HS-27A (cell line): Measurements from ENCODE around the gene OTOGL.
"Not testable (repeated sequence)": the region's sequence is repeated elsewhere in the genome, so short reads cannot be mapped to it uniquely, and the experiment has no call there.

Experiments
- DNase-seq: peaks from one replicate; pipeline ENCODE4 v3.0.0-alpha.2; 2012; ENCODE audit warnings: low read depth, missing footprints

OTOGL gene

DNA sequence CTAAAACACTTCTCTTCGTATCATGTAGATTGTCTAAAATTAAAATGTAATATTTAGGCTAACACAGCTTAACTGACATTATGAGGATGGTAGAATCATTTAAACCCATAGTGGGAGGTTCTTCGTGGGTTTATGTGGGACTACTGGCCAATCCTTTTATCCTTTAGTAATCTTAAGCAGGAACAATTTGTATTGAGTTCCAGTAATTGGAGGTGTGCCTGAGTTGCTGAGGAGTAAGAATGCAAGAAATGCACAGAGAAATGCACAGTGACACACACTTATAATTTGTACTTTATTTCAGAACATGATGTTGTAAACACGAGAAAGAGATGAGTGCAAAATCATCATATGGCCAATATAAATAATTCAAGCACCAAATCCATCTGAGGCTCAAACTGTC, 22.3 kb downstream of the OTOGL start:
- no peak for DNase-seq

DNA sequence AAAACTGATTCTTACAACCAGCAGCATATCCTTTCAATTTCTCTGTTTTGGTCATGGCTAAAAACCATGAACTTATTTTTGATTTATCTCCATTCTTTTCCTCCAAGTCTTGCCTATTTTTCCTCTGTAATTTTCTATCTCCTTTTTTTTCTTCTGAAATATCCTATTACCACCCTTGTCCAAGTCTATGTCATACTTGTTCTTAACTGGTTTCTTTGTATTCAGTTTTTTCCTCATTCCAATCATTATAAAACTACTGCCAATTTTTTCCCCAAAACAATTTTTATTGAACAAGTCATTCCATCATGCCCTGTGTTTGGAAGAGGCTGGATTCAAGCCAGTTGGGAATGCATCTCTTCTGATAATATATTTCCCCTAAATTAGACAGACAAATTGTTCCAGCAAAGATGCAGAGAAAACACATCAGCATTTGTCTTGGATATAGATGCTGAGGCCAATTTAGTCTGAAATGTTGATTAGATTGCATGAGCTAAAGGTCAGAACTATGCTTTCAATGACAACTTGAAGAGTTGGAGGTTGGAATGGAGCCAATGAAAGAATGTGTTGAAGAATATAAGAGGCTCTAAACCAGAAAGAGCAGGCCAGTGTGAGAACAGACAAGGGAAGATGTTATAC, 30.7 kb downstream of the OTOGL start:
- DNase-seq, result peak; percentile 29

DNA sequence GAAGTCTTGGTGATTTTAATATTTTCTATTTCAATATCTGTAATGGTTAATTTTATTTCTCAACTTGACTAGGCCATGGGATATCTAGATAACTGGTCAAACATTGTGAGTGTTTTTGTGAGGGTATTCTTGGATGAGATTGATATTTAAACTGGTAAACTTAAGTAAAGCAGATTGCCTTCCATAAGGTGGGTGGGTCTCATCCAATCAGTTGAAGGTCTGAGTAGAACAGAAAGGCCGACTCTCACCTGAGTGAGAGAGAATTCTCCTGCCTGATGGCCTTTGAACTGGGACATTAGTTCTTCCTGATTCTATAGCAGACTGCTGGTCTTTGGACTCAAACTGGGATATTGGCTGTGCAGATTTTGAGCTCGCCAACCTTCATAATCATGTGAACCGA, 36.3 kb downstream of the OTOGL start:
- no peak for DNase-seq

DNA sequence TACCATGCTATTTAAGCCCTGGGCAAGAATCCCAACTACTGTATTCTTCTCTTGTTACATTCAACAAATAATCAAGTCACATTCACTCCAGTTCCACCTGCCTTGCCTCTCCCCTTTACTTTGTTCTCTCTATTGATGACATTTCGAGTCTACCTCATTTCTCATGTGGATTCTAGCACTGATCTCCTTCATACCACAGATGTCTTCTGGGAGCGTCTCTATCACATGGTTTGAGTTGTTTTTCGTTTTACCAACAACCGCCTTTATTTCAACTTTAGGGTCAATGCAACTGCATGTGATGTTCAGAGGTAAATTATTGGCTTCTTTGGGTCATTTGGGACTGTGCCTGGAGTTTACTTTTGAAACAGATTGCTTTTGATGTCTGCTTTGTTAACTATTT, 40.7 kb downstream of the OTOGL start:
- DNase-seq, result no peak

DNA sequence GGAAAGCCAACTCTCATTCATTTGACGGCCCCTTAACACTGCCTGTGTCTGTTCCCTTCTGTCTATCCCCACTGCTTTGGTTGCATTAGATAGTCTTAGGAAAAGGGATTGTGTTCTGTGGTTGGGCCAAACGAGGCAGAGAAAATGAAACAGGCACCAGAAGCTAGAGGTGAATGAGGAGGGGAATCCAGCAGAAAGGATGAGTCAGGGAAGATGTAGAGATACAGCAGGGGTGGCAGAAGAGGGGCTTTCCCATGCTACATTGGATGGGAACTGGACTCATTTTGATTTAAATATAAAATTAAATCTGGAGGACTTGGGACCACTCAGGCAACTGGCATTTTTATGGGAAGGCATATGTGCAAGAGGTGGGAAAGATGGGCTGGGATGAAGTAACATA, 43.3 kb downstream of the OTOGL start:
- DNase-seq, result no peak

DNA sequence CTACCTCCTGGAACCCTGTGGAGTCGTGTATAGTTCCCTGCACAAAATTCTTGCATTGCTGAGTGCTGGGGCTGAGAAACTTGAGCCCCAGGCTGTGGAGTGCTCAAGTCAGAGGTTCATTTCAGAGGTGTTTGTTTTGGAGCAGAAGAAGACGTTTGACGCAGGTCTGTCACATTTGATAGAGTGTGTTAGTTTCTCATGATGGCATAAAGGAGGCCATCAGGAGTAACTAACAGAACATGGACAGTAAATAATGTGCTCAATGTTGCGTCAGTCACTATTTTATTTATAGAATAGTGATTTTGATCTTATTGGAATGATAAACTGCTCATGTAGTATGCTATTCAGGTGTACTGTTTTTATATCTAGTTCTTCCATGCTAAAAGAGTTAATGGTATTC, 44.2 kb downstream of the OTOGL start:
- DNase-seq, result no peak

DNA sequence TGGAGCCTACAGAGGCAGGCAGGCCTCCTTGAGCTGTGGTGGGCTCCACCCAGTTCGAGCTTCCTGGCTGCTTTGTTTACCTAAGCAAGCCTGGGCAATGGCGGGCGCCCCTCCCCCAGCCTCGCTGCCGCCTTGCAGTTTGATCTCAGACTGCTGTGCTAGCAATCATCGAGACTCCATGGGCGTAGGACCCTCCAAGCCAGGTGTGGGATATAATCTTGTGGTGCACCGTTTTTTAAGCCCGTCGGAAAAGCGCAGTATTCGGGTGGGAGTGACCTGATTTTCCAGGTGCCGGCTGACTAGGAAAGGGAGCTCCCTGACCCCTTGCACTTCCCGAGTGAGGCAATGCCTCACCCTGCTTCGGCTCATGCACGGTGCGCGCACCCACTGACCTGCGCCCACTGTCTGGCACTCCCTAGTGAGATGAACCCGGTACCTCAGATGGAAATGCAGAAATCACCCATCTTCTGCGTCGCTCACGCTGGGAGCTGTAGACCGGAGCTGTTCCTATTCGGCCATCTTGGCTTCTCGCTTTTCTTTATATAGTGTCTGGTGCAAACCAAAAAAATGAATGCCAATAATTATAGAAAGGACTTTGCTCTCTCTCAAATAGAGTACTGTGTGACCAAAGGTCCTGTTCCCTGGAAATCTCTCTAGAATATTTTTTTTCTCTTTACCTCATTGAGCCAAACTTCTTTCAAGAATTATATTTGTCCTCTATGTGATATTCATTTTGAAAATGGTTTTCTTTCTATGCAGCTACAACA, 50.4 kb downstream of the OTOGL start:
- not testable (repeated sequence) for DNase-seq

DNA sequence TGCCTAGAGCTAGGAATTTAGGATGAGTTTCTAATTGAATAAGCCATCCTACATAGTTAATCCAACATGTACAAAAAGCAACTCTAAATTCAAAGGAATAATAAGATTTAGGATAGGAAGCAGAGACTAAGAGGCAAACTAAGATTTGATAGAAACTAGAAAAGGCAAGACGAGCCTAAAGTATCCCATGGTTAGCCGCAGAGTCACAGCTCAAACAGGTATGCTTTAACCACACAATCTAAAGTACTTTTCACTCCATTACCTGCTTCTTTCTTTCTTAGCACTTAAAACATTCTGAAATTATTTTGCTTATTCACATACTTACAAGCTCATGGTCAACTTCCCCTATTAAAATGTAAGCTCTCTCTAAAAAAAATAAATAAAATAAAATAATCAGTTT, 51.8 kb downstream of the OTOGL start:
- DNase-seq, result no peak

DNA sequence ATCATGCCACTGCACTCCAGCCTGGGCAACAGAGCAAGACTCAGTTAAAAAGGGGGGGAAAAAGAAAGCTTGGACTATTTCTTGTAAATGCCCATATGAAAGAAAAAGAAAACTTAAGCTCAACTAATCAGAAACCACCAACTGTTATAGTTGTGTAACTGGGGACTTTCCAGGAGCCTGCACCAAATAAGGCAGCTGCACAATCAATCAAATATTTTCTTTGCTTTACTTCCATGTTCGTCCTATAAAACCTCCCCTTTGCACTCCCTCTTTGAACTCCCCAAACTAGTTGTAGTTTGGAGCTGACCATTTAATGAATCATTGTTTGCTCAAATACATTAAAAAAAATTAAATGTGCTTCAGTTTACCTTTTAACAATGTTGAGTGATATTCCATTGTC, 54.9 kb downstream of the OTOGL start:
- DNase-seq, result no peak

DNA sequence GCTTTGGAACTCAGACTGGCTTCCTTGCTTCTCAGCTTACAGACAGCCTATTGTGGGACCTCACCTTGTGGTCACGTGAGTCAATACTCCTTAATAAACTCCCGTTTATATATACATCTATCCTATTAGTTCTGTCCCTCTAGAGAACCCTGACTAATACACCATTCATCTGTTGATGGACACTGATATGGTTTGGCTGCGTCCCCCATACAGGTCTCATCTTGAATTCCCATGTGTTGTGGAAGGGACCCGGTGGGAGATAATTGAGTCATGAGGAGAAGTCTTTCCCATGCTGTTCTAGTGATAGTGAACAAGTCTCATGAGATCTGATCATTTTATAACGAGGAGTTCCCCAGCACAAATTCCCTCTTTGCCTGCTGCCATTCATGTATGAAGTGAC, 57.0 kb downstream of the OTOGL start:
- DNase-seq, result no peak

DNA sequence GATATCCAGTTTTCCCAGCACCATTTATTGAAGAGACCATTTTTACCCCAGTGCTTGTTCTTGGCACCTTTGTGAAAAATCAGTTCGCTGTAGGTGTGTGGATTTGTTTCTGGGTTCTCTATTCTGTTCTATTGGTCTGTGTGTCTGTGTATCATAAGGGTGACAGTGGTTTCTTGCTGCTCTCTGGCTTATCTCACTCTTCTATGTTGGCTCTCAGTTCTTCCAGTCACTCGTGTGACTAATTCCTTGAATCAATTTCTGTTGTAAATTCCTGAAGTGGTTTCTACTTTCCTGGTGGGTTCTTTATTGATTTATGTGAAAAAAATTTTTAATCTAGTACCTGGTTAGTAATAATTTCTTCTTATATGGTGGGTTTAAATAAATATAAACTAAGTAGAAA, 58.3 kb downstream of the OTOGL start:
- no peak for DNase-seq

DNA sequence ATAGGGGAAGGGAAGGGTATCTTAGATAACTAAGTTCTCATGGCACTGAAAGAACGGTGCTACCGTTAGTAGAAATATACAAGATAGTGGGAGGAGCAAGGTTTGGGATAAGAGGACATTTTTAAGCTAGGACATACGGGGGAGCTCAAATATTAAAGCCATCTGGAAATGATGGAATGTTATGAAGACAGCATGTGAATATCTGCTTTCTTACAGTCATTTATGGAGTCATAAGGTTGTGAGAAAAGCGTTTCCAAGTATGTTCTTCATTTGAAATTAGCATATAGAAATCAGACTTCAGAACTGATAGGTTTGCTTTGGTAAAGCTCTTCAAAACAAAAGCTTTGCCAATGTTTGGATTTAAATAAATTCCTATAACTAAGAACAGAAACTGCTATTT, 62.3 kb downstream of the OTOGL start:
- no peak for DNase-seq

DNA sequence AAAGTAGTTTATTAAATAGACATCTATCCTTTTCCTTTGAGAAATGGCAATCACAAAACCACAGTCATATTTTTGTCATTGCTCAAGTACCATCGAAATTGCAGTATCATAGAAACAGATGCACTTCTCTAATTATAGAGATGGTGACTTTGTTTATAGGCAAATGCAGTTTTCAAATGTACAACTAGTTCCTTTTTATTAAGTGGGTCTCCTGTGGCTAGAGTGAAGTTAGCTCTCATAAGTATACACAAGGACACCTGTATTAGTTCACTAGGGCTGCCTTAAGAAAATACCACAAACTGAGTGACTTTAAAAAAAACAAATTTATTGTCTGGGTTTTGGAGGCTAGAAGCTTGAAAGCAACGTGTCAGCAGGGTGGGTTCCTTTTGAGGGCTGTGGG, 62.8 kb downstream of the OTOGL start:
- no peak for DNase-seq

DNA sequence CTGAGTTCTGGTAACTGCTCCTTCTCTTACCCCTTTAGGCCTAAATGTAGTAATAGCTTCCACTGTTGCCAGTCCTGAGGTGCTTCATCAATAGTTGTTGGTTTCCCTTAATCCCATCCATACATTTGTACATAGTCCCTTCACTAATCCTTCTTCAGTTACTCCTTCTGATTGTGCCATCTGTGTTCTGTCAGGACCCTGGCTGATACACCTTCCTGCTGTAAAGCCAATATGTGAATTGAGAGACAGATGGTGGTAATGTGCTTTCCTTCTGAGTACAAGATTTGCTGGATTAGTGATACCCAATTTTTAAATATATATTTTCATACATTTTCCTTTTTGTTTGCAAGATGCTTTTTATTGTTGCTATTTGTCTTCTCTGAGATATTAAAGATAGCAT, 66.4 kb downstream of the OTOGL start:
- DNase-seq, result no peak

DNA sequence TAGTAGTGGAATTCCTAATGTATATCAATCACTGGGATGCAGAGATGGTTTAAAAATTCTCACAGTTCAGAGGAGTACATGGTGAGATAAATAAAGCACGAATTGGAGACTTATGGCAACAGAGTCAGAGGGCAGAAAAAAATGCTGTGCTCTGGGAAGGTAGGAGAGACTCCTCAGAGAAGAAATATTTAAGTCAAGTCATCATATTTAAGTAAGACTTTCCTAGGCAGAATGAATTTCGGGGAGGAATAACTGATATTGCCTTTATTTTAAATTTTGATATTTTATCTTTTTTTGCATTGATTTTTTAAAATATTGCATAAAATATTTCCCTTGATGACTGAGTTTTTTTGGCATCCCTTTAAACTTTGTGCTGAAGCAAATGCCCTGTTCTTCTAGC, 67.4 kb downstream of the OTOGL start:
- DNase-seq, result no peak

DNA sequence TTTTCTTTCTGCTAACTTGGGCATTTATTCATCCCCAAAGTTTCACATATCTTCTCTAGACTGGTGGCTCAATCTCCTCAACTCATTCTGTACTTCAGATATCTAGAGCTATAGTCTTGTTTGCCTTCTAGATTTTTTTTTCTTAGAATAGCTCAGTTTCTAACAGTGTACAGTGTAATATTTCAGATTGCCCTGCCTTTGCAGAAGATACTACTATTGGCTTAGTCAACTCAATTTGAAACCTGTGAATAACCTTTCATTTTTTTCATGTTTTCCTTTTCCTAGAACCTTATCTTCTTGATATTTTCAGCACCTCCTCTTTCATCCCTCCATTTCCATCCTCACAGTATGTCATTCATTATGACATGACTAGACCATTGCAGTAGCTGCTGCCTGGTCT, 69.6 kb downstream of the OTOGL start:
- DNase-seq, result no peak

DNA sequence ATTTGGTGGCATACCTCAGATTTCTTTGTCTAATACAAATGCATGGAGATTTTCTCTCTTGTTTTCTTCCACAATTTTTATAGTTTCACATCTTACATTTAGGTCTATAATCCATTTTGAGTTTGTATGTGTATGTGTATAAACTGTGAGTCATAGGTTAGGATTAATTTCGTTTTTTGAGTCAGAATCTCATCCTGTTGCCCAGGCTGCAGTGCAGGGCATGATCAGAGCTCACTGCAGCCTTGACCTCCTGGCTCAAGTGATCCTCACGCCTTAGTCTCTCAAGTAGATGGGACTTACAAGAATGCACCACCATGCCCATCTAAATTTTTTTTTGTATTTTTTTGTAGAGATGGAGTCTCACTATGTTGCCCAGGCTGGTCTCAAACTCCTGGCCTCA, 71.6 kb downstream of the OTOGL start:
- no peak for DNase-seq

DNA sequence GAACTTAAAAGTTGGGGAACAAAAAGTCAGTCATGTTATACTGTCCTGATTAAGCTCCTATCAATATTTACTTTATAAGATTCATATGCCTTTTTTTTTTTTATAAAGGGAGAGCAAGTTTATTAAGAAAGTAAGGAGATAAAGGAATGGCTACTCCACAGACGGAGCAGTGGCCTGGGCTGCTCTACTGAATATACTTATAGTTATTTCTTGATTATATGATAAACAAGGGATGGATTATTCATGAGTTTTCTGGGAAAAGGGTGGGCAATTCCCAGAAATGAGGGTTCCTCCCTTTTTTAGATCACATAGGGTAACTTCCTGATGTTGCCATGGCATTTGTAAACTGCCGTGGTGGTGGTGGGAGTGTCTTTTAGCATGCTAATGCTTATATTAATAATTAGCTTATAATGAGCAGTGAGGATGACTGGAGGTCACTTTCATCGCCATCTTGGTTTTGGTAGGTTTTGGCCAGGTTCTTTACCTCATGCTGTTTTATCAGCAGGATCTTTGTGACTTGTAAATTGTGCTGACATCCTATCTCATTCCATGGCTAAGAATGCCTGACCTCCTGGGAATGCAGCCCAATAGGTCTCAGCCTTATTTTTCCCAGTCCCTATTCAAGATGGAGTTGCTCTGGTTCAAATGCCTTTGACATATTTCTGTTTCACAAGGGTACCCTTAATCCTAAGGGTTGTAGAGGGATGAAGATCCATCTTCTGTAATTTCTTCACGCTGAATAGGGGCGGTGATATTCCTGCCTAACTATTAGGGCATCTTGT, 73.9 kb downstream of the OTOGL start:
- no peak for DNase-seq

DNA sequence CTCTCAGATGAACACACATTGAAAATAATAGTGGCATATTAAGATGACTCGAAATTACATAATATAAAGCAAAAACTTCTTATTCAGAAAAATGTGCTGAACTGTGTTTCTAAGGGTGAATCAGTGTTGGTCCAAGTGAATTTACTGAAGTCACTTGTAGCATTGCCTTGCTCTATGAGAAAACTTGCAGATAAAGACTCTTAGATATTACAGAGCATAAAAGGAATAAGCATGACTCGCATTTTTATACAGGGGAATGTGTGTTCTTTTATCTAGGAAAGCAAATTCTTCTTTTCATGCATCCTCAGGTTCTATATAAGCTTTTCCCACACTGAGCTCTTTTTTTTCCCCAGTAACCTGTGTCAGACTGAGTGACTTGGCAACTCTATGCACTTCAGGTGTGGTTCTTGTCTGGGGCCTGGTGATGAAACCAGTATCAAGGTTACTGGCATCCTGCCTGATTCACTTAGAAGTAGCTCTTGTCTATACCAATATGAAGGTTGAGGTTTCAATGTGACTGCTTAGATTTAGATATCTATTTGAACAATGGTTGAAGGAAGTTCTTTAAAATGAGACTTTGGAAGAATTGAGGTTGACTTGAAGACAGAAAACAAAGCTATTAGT, 76.1 kb downstream of the OTOGL start:
- no peak for DNase-seq

DNA sequence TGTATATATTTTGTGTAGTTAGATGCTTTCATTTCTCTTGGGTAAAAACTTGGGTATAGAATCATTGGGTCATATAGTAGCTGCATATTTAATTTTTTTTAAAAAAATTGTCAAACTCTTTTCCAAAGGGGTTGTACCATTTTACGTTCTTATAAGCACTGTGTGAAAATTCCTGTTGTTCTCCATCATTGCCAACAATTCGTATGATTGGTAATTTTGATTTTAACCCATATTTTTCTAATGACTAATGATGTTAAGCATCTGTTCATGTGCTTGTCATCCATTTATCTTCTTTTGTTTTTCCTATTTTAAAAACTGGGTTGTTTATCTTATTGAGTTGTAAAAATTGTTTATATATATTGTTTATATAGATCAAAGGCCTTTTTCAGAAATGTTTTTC, 77.4 kb downstream of the OTOGL start:
- no peak for DNase-seq

DNA sequence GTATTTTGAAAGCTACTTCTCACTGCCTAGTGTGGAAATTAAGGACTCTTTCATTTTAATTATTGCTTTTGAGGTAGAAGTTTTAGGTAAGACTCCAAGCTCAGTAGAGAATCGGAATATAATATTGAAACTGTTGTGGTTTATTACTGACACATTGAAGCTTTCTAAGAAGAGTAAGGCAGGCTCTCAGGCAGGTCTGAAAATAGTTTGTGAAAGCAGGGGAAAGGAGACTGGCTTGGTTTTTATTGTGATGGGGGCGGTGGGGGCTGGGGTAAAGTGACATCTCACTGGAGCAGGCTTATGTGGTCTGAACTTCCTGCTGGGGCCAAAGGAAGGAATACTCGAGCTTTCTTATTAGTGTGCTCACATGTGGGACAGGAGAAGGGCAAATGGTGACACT, 79.5 kb downstream of the OTOGL start:
- no peak for DNase-seq

DNA sequence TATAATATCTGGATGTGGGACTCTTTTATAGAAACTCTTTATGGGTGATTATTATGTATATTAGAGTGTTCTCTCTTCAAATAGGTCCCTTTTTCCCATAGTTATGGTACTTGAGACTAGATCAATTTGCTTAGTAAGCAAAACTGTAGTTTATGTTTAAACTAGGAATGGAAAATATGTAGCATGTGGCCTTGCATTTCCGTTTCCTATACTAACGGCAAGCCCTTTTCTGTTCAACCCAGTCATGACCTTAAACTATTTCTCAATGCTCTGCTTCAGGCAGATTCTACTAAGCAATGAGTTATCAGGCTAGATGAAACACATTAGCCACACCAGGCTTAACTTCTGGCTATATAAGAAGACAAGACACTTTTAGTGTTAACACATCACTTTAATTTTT, 84.6 kb downstream of the OTOGL start:
- no peak for DNase-seq

DNA sequence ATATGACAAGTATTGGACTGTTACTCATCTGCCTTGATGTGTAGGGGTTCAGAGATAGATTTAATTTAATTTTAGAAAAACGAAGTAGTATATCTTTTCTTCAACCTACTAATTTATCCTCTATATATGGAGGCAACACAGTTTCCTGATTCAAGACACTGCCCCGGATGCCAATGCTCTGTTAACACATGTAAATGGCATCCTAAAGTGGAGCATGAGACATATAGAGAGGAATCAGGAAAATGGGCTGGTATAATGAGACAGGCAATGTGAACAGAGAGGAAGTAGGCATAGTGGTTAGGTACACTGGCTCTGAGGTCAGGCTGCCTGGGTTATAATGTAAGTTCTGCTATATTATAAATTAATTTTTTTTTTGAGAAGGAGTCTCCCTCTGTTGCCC, 85.6 kb downstream of the OTOGL start:
- no peak for DNase-seq
